GM03348 (cell line): ENCODE data around the gene COL7A1.

Experiments
- DNase-seq: peaks from one replicate; pipeline ENCODE4 v3.0.0; 2012; ENCODE audit warnings: low spot score

Gene COL7A1

DNA sequence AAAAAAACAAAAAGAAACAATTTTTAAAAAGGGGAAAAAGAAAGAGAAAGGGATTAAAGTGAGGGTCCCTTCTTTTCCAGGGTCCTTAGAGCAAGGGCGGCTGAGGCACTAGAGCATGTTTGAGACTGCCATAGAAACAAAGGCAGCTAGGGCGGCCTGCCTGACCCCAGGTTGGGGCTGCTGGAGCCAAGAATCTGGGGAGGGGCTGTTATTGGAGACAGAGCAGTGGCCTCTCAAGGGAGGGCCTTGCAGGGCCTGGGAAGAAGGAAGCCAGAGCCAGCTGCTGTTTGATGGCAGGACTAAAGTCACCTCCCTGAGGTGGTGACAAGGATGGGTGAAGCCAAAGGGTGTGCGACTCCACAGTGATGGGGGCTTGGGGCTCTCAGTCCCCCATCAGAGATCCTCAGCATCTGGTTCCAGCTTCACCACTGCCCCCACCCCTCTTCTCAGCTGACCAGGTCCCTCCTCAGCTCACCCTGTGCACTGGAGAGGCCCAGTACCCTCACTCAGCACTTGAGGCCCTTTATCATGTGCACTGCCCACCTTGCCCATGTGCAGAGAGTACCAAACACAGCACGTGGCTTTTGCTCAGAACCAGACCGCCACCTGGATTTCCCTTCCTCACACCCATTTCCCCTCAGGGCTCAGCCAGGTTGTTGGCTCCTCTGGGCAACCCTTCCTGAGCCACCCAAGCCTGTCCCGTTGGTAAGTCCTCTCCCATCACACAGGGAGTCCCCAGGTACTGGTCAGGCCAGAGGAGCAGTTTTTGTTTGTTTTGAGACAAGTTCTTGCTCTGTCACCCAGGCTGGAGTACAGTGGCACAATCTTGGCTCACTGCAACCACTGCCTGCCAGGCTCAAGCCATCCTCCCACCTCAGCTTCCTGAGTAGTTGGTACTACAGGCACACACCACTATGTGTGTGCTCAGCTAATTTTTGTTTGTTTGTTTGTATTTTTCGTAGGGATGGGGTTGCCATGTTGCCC, 24.7 kb upstream of the COL7A1 start:
- DNase-seq: no peak

DNA sequence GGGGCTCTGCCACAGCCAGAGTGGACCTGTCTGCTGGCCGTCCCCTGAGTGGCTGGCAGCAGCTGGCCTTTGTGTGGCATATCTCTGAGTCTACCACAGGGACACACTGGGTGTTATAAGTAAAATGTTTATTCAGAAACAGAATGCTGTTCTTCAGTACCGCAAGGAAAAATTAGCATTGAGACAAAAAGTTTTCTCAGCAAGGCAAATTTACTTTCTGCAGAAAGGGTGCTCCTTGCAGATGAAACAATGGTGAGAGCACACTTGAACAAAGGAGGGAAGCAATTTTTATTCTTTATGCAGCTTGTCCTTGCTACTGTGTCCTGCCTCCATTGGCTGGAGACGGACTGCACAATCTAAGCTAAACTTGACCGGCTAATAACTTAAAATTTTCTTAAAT, 22.4 kb upstream of the COL7A1 start:
- no peak for DNase-seq

DNA sequence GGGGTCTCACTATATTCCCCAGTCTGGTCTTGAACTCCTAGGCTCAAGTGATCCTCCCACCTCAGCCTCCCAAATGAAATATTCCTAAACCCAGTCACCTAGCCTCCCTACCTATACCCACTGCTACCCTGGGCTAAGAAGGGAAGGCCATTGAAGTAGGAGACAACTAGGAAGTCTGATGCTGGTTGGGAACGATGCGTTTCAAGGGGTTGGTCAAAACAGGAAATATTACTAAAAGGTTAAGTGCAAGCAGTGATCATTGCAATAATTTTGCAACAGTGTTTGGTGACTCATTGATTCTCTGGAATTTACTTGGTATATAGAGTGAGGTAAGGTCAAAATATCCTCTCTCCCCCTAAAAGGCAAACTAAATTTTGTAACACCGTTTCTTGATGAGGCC, 18.9 kb upstream of the COL7A1 start:
- peak; percentile 80 for DNase-seq

DNA sequence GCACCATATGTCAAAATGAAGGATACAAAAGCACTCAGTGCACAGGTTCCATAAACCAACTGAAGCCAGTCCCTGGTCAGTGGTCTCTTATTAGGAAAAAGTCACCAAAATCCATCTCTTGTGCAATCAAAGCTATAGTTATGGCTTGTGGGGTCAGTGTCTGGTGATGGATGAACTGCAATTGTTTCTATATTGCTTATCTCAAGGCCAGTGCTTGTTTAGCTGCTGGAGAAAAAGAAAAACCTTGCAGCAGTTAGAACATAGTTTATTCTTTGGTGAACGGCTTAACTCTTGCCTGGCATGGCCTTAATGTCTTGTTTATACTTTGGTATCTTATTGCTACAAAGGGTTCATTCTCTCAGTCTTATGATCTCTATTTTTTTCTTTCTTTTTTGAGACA, 17.2 kb upstream of the COL7A1 start:
- no peak for DNase-seq

DNA sequence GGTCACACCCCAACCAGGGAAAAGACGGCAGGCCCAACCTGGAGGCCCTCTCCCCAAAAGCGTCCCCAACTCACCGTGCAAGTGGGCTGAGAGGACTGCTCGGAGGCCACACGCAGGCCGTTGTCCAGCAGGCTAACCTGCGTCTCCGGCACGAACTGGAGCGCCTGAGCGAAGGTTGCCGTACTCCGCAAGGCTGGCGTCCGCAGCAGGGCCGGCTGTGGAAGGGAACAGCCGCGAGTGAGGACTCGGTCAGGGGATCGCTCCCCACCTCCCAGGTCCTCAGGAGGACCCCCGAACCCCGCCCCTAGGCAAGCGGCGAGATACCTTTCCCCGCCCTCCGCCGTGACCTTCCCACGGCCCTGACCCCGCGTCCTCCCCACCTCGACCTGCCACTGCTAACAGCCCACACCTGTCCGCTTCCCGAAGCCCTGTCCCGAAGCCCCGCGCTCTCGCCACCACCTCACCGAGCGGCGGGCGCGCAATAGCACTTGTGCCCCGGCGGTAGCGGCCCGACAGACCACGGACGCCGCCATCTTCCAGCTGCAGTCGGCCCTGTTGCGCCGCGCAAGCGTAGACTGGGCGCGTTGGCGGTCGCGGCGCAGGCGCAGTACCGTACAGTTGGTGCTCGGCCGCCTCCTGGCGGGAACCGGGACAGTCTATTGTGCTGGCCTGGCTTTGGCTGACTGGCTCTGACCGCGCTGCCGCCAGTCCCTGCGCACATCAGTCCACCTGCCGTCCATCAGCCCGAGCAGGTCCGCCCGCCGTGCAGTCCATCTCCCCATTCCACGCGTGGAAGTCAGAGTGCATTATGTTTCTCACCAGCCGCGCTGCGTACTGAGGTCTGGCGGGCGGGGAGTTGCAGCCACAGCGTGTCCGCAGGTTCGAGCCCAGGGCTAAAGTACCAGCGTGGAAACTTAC, 14.2 kb upstream of the COL7A1 start, which contains the start of gene UQCRC1:
TSS of gene UQCRC1 (minus strand) at position 559 of the 918 bp plus-strand sequence. CDS start at position 533, 26 bp downstream.
- DNase-seq: peak; percentile 99

DNA sequence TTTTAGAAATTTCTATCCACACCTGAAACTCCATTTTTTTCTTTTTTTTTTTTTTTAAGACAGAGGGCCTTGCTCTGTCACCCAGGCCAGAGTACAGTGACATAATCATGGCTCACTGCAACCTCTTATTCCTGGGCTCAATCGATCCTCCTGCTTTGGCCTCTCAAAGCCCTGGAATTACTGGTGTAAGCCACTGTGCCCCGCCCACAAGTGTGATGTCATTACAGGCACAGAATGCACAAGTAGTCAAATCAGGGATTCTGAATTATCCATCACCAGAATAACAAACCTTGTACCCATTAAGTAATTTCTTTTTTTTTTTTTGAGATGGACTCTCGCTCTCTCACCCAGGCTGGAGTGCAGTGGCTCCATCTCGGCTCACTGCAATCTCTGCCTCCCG, 12.4 kb upstream of the COL7A1 start:
- no peak for DNase-seq

DNA sequence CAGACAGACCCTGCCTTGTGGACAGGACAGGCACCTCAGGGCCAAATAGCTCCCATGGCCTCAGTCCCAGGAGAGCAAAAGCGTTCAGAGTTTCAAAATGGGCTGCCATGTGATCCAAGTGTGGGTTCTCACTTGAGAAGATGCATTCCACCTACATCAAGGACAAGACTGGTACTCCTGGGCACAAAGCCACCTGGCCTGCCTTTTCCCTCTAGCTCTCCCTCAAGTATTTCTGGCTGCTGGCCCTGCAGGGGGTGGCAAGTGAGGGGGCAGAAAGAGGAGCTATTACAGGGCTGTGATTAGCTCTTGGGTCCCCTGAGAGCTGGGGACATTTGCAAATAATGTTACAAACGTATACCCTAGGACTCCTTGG, 6.5 kb upstream of the COL7A1 start:
- DNase-seq: no peak

DNA sequence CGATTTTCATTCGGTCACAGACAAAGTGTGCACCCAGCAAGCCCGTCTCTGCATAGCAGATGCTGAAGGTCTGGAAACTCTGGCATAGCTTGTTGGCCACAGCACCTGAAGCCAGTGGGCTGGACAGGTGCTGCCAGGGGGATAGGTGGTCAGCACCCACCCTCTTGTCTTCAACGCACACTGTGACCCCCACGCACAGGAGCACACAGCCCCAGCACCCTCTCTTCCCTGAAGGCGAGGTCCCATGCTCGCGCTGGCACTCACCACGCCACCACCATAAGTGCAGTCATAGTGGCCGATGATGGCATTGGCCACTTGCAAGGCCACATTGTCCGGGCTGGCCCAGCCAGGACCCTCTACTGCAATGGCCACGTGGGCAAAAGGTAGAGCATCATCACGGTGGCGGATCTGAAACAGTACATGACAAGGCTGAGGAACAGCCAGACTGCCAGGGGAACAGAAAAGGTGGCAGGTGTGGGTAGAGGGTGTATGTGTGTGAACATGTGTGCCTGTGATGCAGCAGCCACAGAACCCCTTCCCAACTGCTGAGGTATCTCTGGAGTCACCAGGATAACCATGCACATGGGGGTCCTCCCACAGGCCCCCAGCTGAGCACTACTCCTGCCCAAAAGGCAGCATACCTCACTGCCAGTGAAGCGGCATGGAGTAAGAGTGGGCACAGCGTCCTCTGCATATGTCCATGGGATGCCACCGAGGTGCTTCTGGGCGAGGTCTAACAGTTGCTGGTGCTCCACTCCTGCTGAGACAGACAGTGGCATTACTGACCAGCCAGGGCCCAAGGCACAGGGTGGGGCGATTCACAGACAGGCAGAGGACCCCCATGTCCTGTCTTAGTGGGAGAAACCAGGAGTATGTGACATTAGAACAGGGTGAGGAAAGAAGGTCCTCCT, 5.8 kb upstream of the COL7A1 start:
- DNase-seq: no peak

DNA sequence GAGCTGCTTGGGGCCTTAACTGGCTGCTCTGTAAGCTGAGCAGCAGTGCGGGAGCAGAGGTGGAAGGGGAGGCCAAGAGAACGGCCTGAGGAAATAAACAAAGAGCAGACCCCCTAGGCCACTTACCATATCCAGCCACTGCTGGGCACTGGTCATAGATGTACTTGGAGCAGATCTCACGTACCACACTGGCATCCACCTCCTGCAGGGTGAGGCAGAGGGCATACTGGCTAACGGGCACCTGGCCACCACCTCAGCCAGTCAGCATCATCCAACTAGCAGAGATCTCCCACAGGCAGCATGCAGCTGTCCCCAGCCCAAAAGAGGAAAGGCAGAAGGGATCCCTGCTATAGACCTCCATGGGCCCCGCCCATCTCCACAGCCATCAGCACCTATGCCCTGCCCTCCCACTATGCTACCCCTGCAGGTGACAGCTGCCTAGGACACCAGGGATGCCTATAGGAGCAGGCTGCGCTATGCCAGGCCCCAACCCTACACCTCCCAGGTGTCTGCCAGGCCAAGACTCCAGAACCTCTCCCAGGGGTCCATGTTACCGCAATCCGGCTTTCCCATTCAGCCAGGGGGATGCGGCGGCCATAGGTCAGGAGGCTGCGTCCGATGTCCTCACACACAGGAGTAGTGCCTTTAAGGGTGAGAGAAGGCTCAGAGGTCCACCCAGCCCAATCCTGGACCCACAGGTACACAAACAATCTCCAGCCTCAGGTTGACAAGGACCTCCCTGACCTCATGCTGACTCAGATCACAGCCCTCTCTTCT, 4.6 kb upstream of the COL7A1 start:
- no peak for DNase-seq

DNA sequence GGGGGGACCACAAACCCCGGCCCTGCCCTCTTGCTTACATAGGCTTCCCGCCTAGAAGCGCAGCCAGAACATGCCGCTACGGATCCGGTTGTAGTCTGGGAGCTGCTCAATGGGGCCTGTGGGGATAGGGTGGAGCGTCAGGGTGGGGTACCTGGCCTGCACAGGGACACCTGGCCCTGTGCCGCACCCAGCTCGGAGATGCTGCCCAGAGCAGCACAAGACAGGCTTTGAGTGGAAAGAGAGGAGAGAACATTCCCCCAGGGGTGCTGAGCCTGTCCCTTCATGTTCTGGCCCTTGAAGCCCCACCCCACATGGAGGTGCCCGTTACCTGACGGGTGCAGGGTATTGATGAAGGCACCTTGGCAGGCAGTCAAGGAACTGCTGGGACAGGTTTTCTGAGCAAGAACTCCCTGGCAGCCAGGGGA, 4.0 kb upstream of the COL7A1 start:
- no peak for DNase-seq

DNA sequence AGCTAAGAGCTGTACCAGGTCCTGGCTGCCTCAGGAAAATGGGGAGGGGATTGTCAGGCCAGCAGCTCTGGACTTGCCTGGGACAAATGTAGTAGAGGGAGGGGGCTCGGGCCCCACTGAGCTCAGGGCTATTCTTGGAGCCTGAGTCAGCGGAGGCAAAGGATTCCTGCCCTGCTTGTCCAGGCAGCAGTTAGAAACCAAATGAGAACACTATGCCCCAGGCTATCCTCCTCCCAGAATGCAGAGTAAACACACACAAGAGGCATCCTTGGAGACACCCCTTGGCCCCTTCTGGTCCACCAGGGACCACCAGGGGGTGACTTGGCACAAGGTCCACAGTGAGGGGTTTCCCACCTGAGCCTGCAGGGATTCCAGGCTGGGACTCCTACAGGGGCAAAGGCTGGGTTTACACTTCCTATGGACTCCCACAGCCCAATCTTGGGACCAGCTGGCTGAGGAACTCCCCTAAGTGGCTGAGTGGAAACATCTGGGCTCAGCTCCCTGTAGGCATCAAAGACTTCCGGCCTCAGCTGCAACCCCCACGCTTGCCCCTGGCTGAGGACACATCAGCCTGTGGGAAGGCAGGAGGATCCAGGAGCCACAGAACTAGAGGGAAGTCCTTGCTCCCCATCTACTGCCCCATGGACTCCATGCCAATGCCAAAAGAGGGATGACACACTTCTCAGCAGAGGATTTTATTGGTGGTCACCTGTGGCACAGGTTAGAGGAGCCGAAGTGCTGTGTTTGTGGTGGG, 3.4 kb upstream of the COL7A1 start:
- peak; percentile 92 for DNase-seq

DNA sequence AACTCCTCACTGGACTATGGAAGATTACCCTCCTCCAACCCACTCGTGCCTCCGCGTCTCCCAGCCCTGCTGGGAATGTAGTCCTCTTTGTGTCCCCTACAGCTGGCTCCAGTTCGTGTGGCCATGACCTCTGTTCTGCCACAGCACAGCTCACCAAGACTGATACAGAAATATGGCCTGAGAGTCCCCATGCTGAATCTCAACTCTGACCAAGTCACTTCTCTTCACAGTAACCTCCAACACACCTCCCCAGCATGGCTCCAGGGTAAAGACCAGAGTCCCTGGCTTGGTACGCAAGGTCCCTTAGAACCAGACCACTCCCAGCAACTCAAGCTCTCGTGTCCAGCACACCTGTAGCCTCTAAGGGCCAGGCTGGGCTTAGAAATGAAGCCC, 2.3 kb upstream of the COL7A1 start:
- DNase-seq: no peak

DNA sequence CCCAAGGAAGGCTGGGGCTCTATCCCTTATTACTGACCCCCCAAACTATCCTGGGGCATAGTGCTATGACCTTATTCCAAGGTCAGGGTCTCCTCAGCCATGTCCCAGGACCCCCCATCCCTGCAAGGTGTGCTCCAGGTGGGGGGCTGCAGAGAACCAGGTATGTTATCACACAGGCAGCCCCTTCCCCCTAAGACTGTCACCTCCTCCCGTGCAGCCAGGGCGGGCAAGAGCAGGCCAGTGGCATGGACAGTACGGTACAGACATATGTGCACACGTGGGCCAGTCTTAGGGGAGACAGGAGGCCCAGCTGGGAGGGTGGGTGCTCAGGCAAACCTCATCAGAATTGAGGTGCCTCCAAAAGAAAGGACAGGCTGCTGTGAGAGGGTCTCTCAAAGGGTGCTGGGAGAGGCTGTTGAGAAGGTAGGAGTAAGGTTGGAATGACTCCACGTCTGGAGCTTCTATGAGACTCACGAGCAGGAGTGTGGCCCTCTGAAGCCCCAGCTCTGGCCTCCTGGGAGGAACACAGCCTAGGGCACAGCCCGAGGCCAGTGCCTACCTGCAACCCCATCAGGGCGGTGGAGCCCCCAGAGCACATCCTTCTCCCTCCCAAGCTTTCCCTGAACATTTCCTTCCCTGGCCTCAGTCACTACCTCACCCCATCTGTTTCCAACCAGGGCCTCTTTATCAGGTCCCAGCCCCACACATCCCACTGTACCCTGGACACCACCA, 1.7 kb upstream of the COL7A1 start:
- DNase-seq: no peak

DNA sequence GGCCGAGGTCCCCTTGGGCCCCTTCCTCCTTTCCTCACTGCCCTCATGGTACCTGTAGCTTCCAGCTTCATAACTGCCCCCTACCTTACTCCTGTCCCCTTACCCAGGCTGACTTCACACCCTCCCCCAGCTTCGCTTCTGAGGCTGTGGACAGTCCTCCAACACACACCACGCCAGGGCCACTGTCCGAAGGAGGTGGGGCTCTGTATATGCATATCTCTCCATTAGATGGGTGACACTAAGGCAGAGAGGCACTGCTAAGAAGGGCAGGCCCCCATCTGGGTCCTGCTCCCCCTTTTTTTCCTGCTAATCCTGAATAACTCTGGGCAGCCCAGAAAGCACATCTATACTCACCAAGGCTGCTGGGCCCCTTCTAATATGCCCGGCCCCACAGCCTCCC, 1.0 kb upstream of the COL7A1 start:
- no peak for DNase-seq

DNA sequence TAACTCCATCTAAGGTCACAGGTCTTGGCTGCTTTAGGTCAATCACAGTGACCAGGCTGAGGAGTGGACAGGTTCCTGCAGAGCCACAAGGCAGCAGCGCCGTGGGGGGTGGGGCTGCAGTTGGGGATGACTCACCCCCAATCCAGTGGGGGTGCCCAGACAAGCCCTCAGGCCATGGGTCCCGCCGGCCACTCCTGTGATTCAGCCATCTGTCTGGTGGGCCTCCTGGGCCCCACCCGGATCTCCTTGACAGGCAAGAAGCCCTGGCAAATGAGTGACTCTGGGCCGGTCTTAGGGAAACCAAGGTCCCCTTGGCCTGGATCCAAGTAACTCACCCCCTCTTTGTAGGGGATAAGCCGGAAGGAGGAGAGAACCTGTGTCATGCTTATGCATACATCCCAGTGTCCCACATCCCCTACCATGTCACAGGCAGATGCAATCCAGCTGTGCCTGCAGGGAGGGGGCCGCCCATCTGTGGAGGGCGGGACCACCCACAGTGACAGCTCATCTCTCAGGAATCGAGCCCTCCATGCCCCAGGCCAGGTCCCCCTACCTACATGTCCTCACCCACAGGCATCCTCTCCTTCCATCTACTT, 495 bp upstream of the COL7A1 start:
- DNase-seq: peak; percentile 91

DNA sequence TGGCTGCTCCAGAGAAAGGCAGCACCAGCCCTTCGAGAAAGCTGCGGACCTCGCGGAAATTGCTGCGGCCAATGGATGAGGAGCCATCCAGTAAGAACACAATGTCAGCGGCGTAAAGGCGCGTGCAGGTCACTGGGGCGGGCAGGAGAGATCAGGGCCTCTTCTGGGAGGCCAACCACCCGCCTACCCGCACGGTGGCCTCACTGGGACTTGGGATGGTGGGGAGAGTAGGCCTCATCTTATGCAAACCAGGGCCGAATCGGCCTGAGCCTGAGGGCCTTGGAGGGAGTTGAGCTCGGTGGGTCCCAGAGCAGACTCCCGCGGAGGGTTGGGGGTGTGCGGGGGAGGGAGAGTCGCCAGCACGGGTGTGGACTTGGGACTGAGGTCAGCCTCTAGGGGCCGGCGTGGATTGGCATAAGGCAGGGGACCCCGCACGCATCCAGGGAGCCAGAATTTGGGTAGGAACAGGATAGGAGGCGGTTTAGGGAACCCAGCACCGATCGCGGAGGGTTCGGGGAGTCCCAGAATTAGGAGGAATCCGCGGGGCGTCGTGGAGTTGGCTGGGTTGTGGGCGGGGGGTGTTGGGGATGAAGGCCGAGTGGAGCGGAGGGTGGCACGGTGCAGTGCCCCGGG, 596 bp downstream of the COL7A1 start:
- no peak for DNase-seq

DNA sequence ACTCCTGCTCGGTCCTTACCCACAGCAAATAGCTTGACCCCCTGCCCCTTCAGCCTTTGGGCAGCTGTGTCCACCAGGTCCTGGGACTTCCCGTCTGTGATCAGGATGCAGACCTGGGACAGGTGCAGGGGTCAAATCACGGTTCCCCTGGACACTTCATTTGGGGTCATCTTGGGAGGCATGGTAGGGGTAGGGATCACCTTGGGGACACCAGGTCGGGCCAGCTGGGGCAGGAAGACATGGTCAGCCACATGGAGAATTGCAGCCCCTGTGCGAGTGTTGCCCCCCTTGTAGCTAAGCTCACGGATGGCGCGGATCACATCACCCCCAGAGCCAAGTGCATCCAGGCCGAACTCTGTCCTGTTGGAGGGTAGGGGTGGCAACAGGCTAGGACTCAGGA, 1.8 kb downstream of the COL7A1 start:
- no peak for DNase-seq

DNA sequence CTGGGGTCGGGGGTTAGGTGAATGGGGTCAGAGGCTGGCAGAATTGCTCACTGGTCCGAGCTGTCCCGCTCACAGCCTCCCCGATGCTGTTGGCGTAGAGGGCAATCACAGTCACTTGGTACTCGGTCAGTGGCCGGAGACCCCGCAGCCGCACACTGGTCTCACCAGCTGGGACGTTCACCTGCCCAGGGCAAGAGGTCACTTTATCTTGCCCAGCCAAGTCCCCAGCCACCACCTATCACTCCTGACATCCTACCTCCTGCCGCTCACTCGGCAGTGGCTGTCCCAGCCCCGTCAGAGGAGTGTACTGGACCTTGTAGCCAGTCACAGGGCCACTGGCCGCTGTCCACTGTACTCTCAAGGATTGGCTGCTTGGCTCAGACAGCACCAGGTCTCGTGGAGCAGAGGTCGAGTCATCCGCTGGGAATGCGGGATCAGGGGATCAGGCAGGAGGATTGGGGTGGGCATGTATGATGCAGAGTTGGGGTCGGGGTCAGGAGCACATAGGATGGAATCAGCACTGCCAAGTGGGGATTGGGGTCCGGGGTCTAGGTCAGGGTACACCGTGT, 2.5 kb downstream of the COL7A1 start:
- DNase-seq: no peak
